HG03432 (cell line): ENCODE results near the gene CNOT6L.
"Not testable (repeated sequence)": the region's sequence is repeated elsewhere in the genome, so short reads cannot be mapped to it uniquely, and the experiment has no call there.

Experiments
- ATAC-seq: cut with Tn5 transposase; IDR thresholded peaks from one replicate; pipeline ENCODE4 v1.9.1; 2021; ENCODE audit warnings: mild to moderate bottlenecking, moderate library complexity; ENCODE audit not compliant: unreplicated experiment

CNOT6L gene

DNA sequence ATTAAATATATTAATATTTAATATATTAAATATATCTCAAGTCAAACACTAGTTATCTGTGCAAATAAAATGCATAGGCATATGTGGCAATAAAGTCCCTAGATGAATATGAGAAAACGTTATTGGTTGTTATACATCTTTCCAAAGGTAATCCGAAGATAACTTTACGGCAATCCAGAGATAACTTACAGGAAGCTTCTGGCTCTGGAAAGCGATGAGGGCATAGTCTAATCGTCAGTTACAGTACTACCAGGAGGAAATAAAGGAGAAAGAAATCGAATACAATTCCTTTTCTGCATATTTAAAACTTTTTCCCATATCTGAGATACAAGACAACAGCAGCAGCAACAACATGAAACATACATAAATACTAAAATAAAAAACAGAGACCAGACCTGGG lies 35.3 kb downstream of the CNOT6L start:
- ATAC-seq = no peak

GRCh38 chr4:77782102-77782835 lies 36.9 kb downstream of the CNOT6L start:
- ATAC-seq = no peak

DNA sequence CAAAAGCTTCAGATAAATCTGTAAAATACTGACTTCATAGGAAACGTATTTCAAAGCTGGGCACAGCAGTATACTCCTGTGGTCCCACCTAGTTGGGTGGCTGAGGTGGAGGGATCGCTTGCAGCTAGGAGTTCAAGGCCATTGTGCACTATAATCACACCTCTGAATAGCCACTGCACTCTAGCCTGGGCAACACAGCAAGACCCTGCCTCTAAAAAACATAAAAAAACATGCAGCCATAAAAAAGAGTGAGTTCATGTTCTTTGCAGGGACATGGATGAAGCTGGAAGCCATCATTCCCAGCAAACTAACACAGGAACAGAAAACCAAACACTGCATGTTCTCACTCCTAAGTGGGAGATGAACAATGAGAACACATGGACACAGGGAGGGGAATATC lies 38.4 kb downstream of the CNOT6L start:
- ATAC-seq = not testable (repeated sequence)

GRCh38 chr4:77777135-77777807 lies 41.9 kb downstream of the CNOT6L start:
- ATAC-seq = no peak

DNA sequence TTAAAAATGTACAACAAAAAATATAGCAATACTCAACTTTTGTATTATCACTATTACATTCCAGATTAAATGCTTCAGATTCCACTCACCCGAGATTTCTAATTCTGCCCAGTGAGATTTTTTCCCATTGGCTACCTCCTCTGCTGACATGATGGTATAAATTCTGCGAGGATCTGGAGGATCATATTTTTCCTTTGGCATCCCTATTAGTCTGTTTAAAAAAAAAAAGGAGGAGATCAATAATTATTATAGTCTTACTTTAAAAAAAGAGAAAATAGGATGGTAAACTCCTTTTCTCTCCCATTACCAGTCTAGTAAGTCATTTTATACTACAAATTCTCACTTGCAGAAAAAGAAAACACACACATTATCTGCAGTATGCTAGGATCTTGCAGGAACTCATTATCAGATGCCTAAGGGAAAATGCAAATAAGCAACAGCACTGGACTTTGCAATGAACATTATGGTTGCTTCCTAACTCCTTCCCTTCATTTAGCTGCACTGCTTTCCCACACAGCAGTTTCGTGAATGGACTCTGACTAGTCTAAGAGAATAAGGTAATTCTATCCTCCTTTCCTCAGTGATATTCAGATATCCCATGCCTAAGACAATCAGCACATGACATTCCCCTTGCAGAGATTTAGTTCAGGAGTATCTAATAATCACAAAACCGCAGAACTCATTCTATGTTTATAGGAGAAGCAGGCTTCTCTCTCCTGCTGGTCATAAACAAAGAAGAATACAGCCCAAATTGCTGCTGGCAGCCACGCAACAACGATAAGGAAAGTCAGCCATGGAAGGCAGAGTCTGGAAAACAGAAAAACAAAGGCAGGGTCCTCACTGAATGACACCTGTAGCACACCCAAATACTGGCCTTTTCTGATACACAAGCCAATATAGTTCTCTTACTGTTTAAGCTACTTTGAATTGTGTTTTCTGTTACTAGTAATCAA lies 42.7 kb downstream of the CNOT6L start:
- no peak for ATAC-seq

GRCh38 chr4:77773101-77773500 lies 46.1 kb downstream of the CNOT6L start:
- ATAC-seq = no peak

GRCh38 chr4:77771566-77771965 lies 47.6 kb downstream of the CNOT6L start:
- ATAC-seq = no peak

DNA sequence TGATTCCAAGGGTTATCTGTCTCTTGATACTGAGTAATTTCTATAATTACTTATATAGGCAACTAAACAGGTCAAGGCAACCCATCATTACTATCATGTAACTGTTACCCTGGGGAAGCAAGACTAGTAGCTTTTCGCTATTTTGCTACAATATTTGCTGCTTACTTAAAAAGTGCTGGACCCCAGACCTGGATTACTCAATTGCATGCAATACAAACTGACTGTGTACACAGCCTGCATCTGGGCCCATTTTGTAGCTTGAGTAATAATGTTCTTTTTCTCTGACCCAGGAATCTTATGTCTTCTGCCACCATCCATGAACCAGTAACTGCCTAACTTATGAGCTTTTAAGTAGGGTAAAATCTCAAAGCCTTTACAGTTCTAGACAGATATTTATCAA lies 53.4 kb downstream of the CNOT6L start:
- ATAC-seq = no peak

DNA sequence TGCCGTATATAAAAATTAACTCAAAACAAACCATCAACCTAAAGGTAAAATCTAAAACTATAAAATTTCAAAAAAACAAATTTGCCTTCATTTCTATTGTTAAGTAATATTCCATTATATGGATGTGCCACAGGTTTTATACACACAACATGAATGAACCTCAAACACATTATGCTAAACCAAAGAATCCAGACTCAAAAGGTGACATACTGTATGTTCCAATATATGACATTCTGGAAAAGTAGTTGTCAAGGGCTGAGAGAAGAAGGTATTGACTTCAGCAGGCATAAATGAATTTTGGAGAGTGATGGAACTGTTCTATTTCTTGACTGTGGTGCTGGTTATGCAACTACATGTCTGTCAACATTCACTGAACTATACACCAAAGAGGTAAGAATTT lies 56.6 kb downstream of the CNOT6L start:
- no peak for ATAC-seq

- no peak for ATAC-seq
Measured at GRCh38 chr4:77761595-77761994, 57.6 kb downstream of the CNOT6L start.

GRCh38 chr4:77758804-77759203 lies 60.4 kb downstream of the CNOT6L start:
- ATAC-seq = no peak

DNA sequence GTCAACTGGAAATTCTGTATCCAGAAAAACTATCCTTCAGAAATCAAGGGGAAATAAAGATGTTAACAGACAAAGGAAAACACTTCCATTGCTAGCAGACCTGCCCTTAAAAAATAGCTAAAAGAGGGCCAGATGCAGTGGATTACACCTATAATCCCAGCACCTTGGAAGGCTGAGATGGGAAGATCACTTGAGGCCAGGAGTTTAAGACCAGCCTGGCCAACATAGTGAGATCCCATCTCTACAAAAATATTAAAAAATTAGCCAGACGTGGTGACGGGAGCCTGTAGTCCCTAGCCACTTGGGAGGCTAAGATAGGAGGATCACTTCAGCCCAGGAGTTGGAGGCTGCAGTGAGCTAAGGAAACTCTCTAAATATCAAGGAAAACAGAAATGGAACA lies 67.4 kb downstream of the CNOT6L start:
- ATAC-seq = no peak

- ATAC-seq = no peak
Measured at GRCh38 chr4:77745792-77746191, 73.4 kb downstream of the CNOT6L start.

- no peak for ATAC-seq
Measured at GRCh38 chr4:77742054-77742453, 77.1 kb downstream of the CNOT6L start.

- no peak for ATAC-seq
Measured at GRCh38 chr4:77740480-77740879, 78.7 kb downstream of the CNOT6L start.

DNA sequence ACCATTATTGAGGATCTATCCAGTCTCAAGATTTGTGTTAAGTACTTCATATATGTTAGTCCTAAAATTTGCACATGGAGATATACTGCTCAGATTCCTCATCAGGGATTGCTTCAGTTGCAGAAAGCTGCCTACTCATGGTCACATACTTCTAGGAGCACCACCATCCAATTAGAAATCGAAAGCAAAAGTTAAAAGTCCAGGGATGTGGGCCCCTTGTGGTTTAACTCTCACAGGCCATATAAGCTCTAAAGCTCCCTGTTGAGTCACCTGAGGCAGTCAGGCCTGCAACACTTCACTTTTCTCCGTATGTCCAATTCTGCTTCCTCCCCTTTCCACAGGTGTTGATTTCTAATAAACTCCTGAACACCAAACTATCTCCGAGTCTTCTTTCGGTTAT lies 84.2 kb downstream of the CNOT6L start:
- peak; percentile 95 for ATAC-seq

GRCh38 chr4:77731656-77732055 lies 87.5 kb downstream of the CNOT6L start:
- ATAC-seq = no peak

- ATAC-seq = no peak
Measured at GRCh38 chr4:77728420-77728819, 90.7 kb downstream of the CNOT6L start.

DNA sequence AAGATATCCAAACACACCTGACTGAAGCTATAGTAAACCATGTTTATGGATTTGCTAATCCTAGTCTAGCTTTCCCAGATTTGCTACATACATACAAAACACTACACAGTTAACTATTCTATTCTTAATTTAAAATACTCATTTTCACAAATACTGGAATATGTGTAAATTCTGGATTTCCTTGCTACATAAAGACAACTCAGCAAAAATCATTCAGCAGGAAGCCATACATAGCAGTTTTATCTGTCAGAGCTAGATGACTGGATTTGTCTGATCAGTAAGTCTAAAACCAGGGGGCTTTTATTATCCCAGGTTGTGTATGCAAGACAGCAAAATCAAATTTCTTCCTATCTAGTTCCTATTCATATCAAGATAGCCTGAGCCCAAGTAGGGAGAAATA lies 98.1 kb downstream of the CNOT6L start:
- ATAC-seq = no peak

- not testable (repeated sequence) for ATAC-seq
Measured at GRCh38 chr4:77718500-77718899, 100.7 kb downstream of the CNOT6L start.
